NCI-H1436 (cell line): ENCODE results near the gene PPP2R5B.

Source experiments
- DNase-seq: peaks from one replicate; lab custom pipeline; 2025; lab: John Stamatoyannopoulos, UW

Gene PPP2R5B

DNA sequence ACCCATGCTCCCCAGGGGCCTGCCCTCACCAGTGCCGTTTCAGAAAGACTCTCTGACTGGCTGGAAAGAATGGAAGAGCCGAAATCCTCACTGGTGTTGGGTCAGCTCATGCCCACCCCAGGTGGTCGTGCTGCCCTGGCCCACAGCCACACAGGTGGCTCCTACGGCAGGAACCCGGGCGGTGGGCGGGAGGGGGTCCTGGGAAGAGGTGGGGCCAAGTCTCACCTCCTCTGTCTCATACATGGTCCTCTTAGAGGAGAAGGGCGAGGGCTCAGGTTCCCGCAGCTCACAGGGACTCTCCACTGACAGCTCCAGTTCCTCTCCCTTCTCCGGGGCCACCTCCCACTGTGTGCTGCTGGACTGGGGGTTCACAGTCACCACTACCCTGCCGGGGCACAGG is 15.7 kb upstream of the PPP2R5B start:
- DNase-seq = no peak

- DNase-seq = no peak
Measured at GRCh38 chr11:64909653-64910343, 14.7 kb upstream of the PPP2R5B start.

DNA sequence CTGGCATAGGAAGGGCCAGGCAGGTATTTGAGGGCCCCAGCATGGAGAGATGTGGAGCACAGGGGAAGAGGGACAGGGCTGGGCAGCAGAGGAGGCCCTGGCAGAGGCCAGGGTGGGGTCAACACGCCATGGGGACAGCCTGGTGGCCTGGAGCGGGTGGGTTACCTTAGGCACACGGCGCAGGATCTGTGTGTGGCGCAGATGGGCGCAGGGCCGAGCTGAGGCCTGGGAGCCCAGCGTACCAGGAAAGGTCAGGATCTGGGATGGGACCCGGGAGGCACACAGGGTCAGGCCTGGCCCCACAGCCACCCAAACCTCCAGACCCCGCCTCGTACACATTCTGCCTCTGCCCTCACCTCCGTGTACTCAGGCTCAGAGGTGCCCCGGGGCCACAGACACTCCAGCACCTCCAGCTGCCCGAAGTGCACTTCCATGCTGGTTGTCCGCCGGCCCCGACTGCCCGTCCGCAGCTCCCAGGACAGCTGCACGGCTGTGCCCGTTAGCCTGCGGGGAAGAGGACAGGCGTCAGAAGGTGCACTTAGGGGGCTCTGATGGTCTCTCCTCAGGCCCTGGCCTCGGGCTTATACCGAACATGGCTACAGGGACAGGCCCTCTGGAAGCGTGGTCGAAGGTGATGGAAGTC is 13.9 kb upstream of the PPP2R5B start:
- no peak for DNase-seq

- DNase-seq = no peak
Measured at GRCh38 chr11:64911142-64911541, 13.3 kb upstream of the PPP2R5B start.

DNA sequence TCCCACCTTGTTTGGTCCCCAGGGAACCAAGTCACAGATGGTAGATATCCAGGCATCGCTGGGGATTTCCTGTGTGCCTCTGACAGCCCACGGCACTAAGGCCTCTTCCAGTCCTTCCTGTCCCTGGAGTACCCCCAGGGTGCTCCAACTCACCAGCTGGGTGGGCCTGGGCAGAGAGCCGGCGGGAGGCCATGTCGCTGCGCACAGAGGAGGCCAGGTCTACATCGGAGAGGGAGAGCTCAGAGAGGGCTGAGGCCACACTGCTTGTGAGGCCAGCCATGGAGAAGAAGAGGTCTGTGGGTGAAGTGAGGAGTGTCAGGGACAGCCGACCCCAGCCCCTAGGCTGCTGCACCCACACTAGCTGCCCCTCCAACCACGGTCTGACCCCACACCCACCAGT is 12.8 kb upstream of the PPP2R5B start:
- DNase-seq = no peak

GRCh38 chr11:64913171-64913727 is 11.2 kb upstream of the PPP2R5B start:
- no peak for DNase-seq

GRCh38 chr11:64914123-64914522 is 10.4 kb upstream of the PPP2R5B start:
- DNase-seq = no peak

GRCh38 chr11:64915376-64915887 is 9.1 kb upstream of the PPP2R5B start:
- DNase-seq = no peak

- DNase-seq = no peak
Measured at GRCh38 chr11:64916040-64916774, 8.3 kb upstream of the PPP2R5B start.

DNA sequence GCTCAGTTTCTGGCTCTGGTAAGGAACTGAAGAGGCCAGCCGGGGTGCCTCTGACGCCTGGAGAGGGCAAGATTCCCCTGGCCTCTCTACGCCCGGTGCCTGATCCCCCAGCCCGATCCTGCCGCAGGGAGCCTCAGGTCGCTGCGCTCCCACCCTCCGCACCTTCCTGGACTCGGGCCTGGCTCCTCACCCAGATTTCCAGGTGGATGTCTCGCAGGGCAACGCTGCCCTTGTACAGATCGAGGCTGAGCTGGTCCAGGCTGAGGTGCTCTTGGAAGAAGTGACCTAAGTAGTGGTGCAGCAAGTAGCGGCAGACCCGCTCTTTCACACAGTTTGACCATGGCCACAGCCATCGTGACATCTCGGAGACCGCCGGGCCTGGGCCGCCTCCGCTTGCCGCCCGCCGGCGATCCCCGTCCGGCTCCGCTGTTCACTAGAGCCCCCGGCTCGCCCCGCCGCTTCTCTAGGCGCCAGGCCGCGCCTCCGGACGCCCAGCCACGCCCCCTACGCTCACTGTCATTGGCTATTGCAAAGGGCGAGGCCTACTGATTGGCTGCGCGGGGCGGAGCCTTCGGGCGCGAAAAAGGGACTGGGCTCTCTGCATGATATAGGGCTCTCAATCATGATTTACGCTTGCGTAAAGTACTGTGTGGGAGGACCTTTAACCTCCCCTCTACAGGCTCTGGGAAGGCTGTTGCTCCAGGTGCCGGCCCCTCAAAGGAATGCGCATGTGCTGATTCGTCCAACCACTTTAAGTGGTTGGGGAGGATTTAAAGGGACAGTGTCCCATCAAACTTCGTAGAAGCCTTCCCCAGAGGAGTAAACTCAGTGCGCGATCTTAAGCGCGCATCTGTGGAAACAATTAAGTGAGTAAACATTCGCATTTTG is 7.5 kb upstream of the PPP2R5B start, which contains the start of gene ATG2A:
Gene ATG2A, minus strand, starts transcription at position 435 of the 888 bp plus-strand sequence. Its CDS starts 74 bp downstream, at position 361.
- peak; percentile 99 for DNase-seq

DNA sequence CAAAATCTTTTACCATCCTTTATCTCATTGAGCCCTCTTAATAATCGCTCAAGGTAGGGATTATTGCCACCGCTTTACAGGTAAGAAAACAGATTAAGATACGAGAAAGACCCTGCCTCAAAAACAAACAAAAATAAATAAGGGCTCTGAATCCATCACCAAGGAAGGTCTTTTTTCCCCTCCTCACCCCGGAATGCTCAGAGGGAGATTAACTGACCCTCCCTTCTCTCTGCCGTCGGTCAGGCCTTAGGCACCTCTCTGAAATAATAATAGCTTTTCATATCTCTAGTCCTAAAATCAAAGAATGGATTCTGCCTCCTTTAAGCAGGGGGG is 6.9 kb upstream of the PPP2R5B start:
- DNase-seq = no peak

DNA sequence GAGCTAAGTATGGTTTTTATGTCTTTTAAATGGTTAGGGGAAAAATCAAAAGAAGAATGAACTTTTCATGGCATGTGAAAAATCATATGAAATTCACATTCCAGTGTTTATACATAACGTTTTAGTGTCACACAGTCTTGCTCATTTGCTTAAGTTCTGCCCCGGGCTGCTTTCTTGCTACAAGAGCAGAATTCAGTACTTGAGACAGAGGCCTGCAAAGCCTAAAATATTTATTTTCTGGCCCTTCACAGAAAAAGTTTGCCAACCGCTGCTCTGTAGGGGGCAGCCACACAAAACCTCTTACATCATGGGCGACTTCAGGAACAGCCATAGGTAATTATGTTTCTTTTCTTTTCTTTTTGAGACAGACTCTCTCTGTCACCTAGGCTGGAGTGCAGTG is 6.5 kb upstream of the PPP2R5B start:
- no peak for DNase-seq

DNA sequence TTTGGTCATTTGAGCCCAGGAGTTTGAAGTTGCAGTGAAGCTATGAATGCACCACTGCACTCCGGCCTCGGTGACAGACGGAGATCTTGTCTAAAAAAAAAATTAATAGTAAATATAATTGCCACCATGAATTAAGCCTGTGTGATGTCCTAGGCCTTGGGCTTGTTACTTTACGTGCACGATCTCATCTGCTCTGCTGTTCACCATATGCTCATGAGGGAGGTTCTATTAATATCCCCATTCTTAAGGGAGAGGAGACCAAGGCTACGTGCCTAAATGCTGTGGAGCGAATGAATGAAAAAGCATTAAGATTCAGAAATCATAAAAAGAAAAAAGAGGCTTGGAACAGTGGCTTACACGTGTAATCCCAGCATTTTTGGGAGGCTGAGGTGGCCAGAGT is 4.9 kb upstream of the PPP2R5B start:
- DNase-seq = no peak

GRCh38 chr11:64920124-64920523 is 4.4 kb upstream of the PPP2R5B start:
- no peak for DNase-seq

DNA sequence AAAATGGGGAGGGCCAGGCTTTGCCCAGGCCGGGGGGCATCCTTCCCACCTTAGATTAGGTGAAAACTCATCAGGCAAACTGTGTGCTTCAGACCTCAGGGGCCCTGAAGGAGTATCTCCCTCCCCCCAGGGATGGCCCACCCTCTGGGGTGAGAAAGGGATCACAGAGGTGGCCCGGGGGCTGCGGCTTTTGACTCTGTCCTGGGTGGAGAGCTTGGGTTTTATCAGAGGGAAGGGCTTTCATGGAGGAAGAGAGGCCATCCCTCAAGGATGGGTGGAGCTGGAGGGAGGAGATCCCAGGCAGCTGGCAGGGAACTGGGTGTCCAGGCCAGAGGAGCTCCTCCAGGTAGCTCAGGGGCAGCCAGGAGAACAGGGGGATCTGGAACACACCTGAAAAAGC is 3.1 kb upstream of the PPP2R5B start:
- DNase-seq = no peak

DNA sequence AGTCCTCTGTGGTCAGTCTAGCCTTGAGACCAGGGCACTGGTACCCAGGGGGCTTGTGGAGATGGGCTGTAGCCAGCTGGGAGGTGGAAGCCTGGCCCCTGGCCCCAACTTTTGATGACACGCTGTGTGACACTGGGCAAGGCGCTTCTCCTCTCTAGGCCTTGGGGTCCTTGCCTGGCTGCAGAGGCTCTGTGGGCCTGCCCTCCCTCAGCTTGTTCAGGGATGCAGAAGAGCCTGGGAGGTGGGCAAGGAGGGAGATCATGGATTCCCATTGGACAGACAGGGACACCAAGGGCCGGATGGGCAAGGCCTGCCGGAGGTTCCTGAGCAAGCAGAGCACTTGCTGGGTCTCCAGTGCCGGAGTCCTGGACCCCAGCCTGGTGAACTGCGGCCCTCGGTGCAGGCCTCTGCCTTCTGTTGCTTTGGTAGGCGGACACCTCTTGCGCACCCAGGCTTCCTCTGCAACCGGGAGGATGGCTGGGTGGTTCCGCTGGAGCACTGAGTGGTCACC is 1.3 kb upstream of the PPP2R5B start:
- DNase-seq = no peak

DNA sequence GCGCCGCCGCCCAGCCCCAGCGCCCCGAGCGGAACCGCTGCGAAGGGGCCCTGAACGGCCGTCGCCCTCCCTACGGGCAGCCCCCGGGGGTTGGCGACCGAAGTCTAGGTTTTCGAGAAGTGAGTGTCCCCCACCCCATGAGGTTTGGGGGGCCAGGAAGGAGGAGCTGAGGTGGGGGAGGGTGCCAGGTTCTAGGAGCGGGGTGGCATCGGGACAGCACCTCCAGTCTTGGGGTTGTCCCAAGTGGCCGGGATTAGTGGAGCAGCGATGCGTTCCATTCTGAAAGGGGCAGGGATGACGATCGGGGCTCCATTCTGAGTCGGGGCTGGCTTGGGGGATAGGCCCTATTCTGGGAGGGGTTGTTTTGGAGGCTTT is 408 bp downstream of the PPP2R5B start:
- DNase-seq = no peak

DNA sequence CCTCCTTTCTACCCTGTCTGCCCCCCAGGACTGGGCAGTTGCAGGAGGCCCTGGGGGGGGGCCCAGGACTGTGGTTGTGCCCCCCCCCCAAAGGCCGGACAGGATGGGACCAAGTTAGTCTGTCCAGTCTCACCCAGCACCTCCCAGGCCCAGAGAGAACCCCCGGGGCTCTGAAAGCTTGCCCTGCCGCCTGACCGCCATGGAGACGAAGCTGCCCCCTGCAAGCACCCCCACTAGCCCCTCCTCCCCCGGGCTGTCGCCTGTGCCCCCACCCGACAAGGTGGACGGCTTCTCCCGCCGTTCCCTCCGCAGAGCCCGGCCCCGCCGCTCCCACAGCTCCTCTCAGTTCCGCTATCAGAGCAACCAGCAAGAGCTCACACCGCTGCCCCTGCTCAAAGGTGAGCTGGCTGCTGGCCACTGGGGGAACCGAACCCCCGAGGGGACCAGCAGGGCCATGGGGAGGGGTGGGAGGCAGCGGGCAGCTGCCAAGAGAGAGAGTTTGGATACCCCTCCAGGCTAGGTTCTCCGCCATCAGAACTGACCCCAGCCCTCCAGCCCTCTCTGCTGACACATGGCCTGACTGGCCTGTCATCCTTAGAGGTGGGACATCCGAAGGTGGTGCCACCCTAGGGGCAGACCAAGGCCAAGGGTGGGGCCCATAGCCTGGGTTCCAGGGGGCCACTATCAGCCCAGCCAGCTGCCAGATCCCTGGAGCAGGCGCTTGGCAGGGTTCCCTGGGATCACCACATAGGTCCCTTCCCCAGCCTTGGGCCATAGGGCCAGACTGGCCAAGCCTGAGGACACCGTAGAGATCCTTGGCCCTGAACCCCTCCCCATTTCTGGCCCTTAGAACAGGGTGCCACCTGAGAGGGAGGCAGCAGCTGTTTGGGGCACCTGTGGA is 1.3 kb downstream of the PPP2R5B start:
- no peak for DNase-seq

DNA sequence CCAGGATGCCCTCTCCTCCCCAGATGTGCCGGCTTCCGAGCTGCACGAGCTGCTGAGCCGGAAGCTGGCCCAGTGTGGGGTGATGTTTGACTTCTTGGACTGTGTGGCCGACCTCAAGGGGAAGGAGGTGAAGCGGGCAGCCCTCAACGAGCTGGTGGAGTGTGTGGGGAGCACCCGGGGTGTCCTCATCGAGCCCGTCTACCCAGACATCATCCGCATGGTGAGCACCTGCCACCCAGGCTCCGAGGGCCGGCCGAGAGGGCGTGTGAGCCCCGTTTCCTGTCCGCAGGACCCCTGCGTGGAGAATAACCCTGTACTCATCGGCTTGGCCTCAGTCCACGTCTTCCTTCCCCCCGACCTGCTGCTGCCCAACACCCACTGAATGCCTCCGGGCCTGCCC is 2.2 kb downstream of the PPP2R5B start:
- no peak for DNase-seq

- DNase-seq = no peak
Measured at GRCh38 chr11:64928957-64929356, 4.5 kb downstream of the PPP2R5B start.

DNA sequence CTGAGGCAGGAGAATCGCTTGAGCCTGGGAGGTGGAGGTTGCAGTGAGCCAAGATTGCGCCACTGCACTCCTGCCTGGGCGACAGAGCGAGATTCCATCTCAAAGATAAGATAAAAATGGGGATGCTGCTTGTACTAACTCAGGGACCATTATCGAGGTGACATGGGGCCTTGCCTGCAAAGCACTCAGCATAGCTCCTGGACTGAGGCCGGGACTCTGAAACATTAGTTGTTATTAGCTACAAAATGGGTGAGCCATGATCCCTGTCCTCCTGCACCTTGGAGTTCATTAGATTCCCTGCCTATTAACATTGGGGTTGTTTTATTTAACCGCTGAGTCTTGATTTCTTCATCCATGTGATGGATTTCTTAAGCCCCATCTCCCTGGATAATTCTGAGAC is 5.1 kb downstream of the PPP2R5B start:
- no peak for DNase-seq
